GM12878 (cell line): Measurements from ENCODE around the gene DOC2B. TPM values are rescaled to one million over a fixed set of nuclear protein-coding genes. Genes with fewer than 3 reads are reported as not detected.
"Not testable (repeated sequence)": the region's sequence is repeated elsewhere in the genome, so short reads cannot be mapped to it uniquely, and the experiment has no call there.

Experiments used
- ATAC-seq: fragments of 200-7000 bp; cut with Tn5 transposase; 3 replicates; pipeline ENCODE4 v1.9.1; 2020; ENCODE audit warnings: mild to moderate bottlenecking, moderate library complexity
- BruUV-seq: library from RNA; stranded (reverse); fragments of 400-500 nt; replicated peaks from 2 replicates; lab custom pipeline; 2021; lab: Mats Ljungman, UMichigan
- CTCF ChIA-PET: fragments of 300-600 bp; sonication (Branson Sonifier 250); formaldehyde crosslinking; extraction: SDS; loops from one replicate; lab custom pipeline; 2021; ENCODE audit warnings: inconsistent platforms; lab: Yijun Ruan, JAX
- POLR2A ChIA-PET: fragments of 350-600 bp; formaldehyde crosslinking; extraction: SDS; loops from one replicate; lab custom pipeline; 2021; ENCODE audit warnings: inconsistent platforms; lab: Charles Lee
- RAD21 ChIA-PET: fragments of 300-600 bp; sonication (Branson Sonifier 250); formaldehyde crosslinking; loops from one replicate; lab custom pipeline; 2023; ENCODE audit warnings: antibody characterized with exemption; ENCODE audit not compliant: unreplicated experiment; lab: Charles Lee
- SMC1A ChIA-PET: fragments of 300-600 bp; sonication (Branson Sonifier 250); formaldehyde crosslinking; loops from one replicate; lab custom pipeline; 2023; ENCODE audit not compliant: unreplicated experiment, uncharacterized antibody; lab: Charles Lee
- DNase-seq: peaks from one replicate; pipeline ENCODE4 v3.0.0-alpha.2; 2011; ENCODE audit warnings: low read depth, low spot score
- FAIRE-seq: peaks from 3 replicates; lab custom pipeline; 2011; peaks lifted over from hg19 to GRCh38; lab: Jason Lieb, UNC
- H2AFZ ChIP-seq: 2 replicates; pipeline ENCODE4 v1.6.0; 2011; ENCODE audit warnings: low read depth, low read length, control low read depth; ENCODE audit not compliant: control insufficient read depth
- H3K27ac ChIP-seq: 2 replicates; pipeline ENCODE4 v1.5.1; 2011; ENCODE audit warnings: control low read depth; ENCODE audit not compliant: control insufficient read depth, insufficient read depth
- H3K27me3 ChIP-seq, 2 experiments: replicated peaks in 1 of 2; 2 replicates each; pipeline versions ENCODE4 v1.6.0 to v1.6.1; 2011; ENCODE audit warnings: low read length in 1 of 2; ENCODE audit not compliant: control insufficient read depth in 2 of 2, insufficient read depth in 2 of 2
- H3K36me3 ChIP-seq, 2 experiments: 2 replicates each; pipeline ENCODE4 v1.5.1; 2011; ENCODE audit warnings: low read length in 1 of 2; ENCODE audit not compliant: control insufficient read depth in 2 of 2, insufficient read depth in 2 of 2
- H3K4me1 ChIP-seq: 2 replicates; pipeline ENCODE4 v1.6.1; 2011; ENCODE audit warnings: mild to moderate bottlenecking, low read length, moderate library complexity, mixed read lengths; ENCODE audit not compliant: control insufficient read depth, insufficient read depth
- H3K4me2 ChIP-seq: 2 replicates; pipeline ENCODE4 v1.6.0; 2011; ENCODE audit warnings: control low read depth; ENCODE audit not compliant: control insufficient read depth, insufficient read depth
- H3K4me3 ChIP-seq: fragments of 200-600 bp; sonication (generic); 2 replicates; pipeline ENCODE4 v1.5.1; 2016
- H3K79me2 ChIP-seq: 2 replicates; pipeline ENCODE4 v1.6.0; 2011; ENCODE audit warnings: low read length; ENCODE audit not compliant: control insufficient read depth, insufficient read depth
- H3K9ac ChIP-seq: 2 replicates; pipeline ENCODE4 v1.8.0; 2011; ENCODE audit warnings: low read length, control low read depth, mixed read lengths; ENCODE audit not compliant: control insufficient read depth, insufficient read depth
- H3K9me3 ChIP-seq: replicated peaks from 3 replicates; pipeline ENCODE4 v1.5.1; 2011; ENCODE audit warnings: mild to moderate bottlenecking, low read length; ENCODE audit not compliant: control insufficient read depth, insufficient read depth
- H4K20me1 ChIP-seq: 2 replicates; pipeline ENCODE4 v1.6.0; 2011; ENCODE audit not compliant: control insufficient read depth, insufficient read depth
- DPF2 ChIP-seq: fragments of 450-650 bp; IDR thresholded peaks from 2 replicates; pipeline ENCODE4 v1.6.1; 2017; ENCODE audit warnings: mild to moderate bottlenecking
- SIX5 ChIP-seq: IDR thresholded peaks from 2 replicates; pipeline ENCODE4 v1.6.1; 2011; ENCODE audit warnings: mild to moderate bottlenecking, low read depth, low read length, moderate library complexity; ENCODE audit not compliant: severe bottlenecking
- WGBS: methylation state at CpG from one replicate; pipeline ENCODE4 v1.1.6; 2016; ENCODE audit warnings: low lambda C conversion rate; ENCODE audit not compliant: insufficient replicate concordance, insufficient coverage; ENCODE audit errors: missing lambda C conversion rate; 5-methylcytosine and 5-hydroxymethylcytosine counted together
- in situ Hi-C: fragments of 300-500 bp; cut with MboI; formaldehyde crosslinking; loops from 9 replicates; pipeline ENCODE4 v1.14.3; 2018; ENCODE audit warnings: mixed read lengths
- intact Hi-C: fragments of 100-400 bp; cut with micrococcal nuclease; formaldehyde crosslinking; loops from one replicate; pipeline ENCODE4 v1.14.2; 2022; ENCODE audit not compliant: unreplicated experiment
- polyA plus RNA-seq, 11 experiments: library from polyadenylated mRNA; depleted of rRNA in 4 of 11; unstranded in 6 of 11; stranded (reverse) in 5 of 11; fragments of >200 nt; fragmentation: Nextera tagmentation in 4 of 11; fragmentation: Illumina TruSeq in 1 of 11; extraction: Ambion mirVana in 4 of 11; extraction: Trizol in 1 of 11; gene quantifications; 1 replicate in 1 of 11; 2 replicates in 10 of 11; pipeline versions ENCODE4 v1.2.1 to v1.2.3, GENCODE V29; 2011 to 2016; ENCODE audit warnings: inconsistent platforms in 2 of 11, missing spikeins in 2 of 11, low read depth in 1 of 11
- total RNA-seq, 4 experiments: library from RNA; depleted of rRNA in 3 of 4; stranded (reverse); fragments of >200 nt in 3 of 4; fragmentation: Illumina TruSeq in 1 of 4; extraction: Trizol in 1 of 4; gene quantifications; 2 replicates each; pipeline versions ENCODE4 v1.2.1 to v1.2.3, GENCODE V29; 2013 to 2021

DOC2B gene
- total and polyA plus RNA-seq, 10 of the 15 experiments (the other 5 are each of a cell fraction or from before 2014, with no cell fraction given), result not detected

DNA sequence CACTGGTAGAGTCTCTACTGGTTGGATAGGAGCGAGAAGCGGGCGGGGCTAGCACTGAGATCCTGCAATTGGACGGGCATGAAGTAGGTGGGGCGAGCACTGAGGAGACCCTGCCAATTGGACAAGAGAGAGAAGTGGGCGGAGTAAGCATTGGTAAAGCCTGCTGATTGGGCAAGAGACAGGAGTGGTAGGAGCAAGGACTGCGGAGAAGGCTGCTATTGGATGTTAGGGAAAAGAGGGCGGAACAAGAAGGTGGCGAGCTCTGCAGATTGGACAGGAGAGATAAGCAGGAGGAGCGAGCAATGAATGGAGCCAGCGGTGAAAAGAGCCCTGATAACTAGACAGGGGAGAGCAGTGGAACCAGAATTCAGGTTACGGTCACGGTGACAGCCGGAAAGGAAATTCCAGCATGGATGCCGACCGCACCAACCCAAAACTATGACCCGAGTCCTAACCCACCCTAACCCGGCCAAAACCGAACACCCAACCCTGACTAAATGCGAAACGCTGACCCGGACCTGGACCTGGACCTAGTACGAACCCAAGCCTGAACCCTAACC, 39.3 kb downstream of the DOC2B start:
- in situ Hi-C loops, result loop anchor here (5.0 kb wide), 1 partner anchor 250 kb away; no protein-coding TSS in a partner anchor
- WGBS, result 82% methylated on average over 23 of the region's 23 CpGs
- no peak overlapping the region for H3K27ac ChIP-seq
- H3K27me3 ChIP-seq, result no peaks in the 10 kb centered on the region
- no peaks in the 10 kb centered on the region for H4K20me1 ChIP-seq
- H3K9ac ChIP-seq, result no peak overlapping the region
- BruUV-seq, result no TSS peak
- SMC1A ChIA-PET, result no interaction called here
- FAIRE-seq, result no peak
- H2AFZ ChIP-seq, result no peak overlapping the region
- no peak for ATAC-seq
- CTCF ChIA-PET, result no interaction called here
- H3K4me1 ChIP-seq, result no peaks in the 10 kb centered on the region
- no peaks in the 10 kb centered on the region for H3K9me3 ChIP-seq
- H3K4me2 ChIP-seq, result no peak overlapping the region
- DNase-seq, result no peak
- no peaks in the 10 kb centered on the region for H3K79me2 ChIP-seq
- intact Hi-C loops, result loop anchor here (5.0 kb wide), 1 partner anchor 165 kb away; no protein-coding TSS in a partner anchor
- no peaks in the 10 kb centered on the region for H3K36me3 ChIP-seq
- TF ChIP-seq DPF2 (no peak), SIX5 (no peak)
- no peak overlapping the region for H3K4me3 ChIP-seq
- RAD21 ChIA-PET, result no interaction called here
- POLR2A ChIA-PET, result no interaction called here

DNA sequence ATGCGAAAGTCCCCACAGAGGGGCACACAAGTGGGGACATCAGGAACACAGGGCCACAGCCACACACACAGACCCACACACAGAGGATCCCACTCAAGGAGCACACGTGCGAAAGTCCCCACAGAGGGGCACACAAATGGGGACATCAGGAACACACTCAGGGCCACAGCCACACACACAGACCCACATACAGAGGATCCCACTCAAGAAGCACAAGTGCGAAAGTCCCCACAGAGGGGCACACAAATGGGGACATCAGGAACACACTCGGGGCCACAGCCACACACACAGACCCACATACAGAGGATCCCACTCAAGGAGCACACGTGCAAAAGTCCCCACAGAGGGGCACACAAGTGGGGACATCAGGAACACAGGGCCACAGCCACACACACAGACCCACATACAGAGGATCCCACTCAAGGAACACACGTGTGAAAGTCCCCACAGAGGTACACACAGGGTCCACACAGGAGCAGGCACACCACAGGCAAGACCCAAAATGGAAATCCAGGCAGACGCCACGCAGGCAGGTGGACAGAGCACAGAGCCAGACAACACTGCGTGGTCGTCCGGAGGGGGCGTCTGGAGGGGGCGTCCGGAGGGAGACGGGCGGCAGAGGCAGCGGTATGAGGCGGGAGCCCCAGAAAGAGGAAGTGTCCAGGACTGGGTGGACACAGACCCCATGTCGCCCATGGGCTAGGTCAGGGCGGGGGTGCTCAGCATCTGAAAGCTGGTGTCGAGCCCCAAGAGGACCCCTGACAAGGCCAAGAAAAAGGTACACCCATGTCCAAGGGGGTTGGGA, 41.8 kb downstream of the DOC2B start:
- CTCF ChIA-PET, H3K27ac ChIP-seq, H2AFZ ChIP-seq, H3K4me1 ChIP-seq, H3K4me3 ChIP-seq, H4K20me1 ChIP-seq, H3K9me3 ChIP-seq, BruUV-seq, H3K9ac ChIP-seq, H3K4me2 ChIP-seq, DNase-seq, RAD21 ChIA-PET, POLR2A ChIA-PET, H3K36me3 ChIP-seq, H3K27me3 ChIP-seq, SMC1A ChIA-PET, H3K79me2 ChIP-seq, ATAC-seq, FAIRE-seq: not testable (repeated sequence)
- intact Hi-C loops (loop anchor here (5.0 kb wide), 1 partner anchor 168 kb away; no protein-coding TSS in a partner anchor), in situ Hi-C loops (loop anchor here (5.0 kb wide), 1 partner anchor 253 kb away; no protein-coding TSS in a partner anchor)
- 33% methylated on average over 9 of the region's 22 CpGs for WGBS

DNA sequence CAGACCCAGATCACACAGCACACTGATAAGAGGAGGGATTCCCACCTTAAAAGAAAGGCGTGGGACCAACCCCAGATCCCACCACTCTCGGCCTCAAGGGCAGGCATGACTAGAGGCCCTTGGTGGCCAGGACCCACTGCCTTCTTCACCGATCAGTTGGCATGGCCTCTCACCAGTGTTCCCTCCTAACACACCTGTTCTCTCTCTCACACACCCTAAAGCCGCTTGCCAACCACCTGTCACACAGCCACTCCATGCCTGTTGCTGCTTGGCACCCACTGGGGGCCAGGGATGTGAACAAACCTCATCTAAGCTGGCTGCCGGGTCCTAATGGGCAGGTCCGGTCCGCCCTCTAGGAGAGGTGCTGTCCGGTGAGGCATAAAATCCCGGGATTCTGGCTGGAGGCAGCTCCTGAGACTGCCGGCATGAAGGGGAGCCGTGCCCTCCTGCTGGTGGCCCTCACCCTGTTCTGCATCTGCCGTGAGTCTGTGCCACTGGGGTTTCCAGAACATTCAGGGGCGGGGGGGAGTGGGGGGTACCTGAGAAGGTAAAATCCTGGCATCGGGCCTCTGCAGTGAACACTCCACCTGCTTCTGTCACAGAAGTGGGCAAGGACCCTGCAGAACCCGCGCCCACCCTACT, 44.2 kb downstream of the DOC2B start, which contains the start of gene SCGB1C2:
SCGB1C2 (plus strand) TSS at position 404 of the 642 bp plus-strand sequence; CDS start at position 426, 22 bp downstream.
- RAD21 ChIA-PET, H3K4me1 ChIP-seq, in situ Hi-C loops, CTCF ChIA-PET, intact Hi-C loops, H3K79me2 ChIP-seq, H3K9ac ChIP-seq, ATAC-seq, H3K9me3 ChIP-seq, FAIRE-seq, H4K20me1 ChIP-seq, H3K4me2 ChIP-seq, H3K4me3 ChIP-seq, H3K36me3 ChIP-seq, H2AFZ ChIP-seq, SMC1A ChIA-PET, H3K27me3 ChIP-seq, POLR2A ChIA-PET, BruUV-seq, DNase-seq, H3K27ac ChIP-seq: not testable (repeated sequence)
- WGBS, result 24% methylated on average over 8 of the region's 16 CpGs
